H1 (cell line): ENCODE data around the gene OBSL1.

ENCODE experiments used
- BCL11A ChIP-seq, 2 experiments: IDR thresholded peaks; one replicate each; pipeline ENCODE4 v1.6.1; 2011; ENCODE audit warnings: low read depth in 2 of 2, low read length in 2 of 2, mild to moderate bottlenecking in 2 of 2
- CHD7 ChIP-seq: fragments of 300-600 bp; sonication (generic); IDR thresholded peaks from 2 replicates; pipeline ENCODE4 v1.7.1; 2012; ENCODE audit warnings: low read length, moderate library complexity, mild to moderate bottlenecking, inconsistent platforms; ENCODE audit not compliant: insufficient replicate concordance
- EP300 ChIP-seq, 2 experiments: IDR thresholded peaks; 1 replicate in 1 of 2; 2 replicates in 1 of 2; pipeline ENCODE4 v1.6.1; 2011 to 2012; ENCODE audit warnings: low read depth in 2 of 2, low read length in 2 of 2, mild to moderate bottlenecking in 2 of 2, borderline replicate concordance in 1 of 2, inconsistent platforms in 1 of 2, moderate library complexity in 1 of 2
- JUN ChIP-seq: IDR thresholded peaks from 2 replicates; pipeline ENCODE4 v1.6.1; 2011; ENCODE audit warnings: low read depth, mild to moderate bottlenecking, improper control_type of control experiment, low read length
- JUND ChIP-seq: IDR thresholded peaks from 2 replicates; pipeline ENCODE4 v1.6.1; 2011; ENCODE audit warnings: mild to moderate bottlenecking, improper control_type of control experiment, low read length
- KDM1A ChIP-seq: fragments of 200-600, 300-600 bp; sonication (generic); IDR thresholded peaks from 2 replicates; pipeline ENCODE4 v1.7.1; 2016; ENCODE audit warnings: mild to moderate bottlenecking, low read length, borderline replicate concordance
- POLR2A ChIP-seq, 2 experiments: IDR thresholded peaks; 1 replicate in 1 of 2; 2 replicates in 1 of 2; pipeline ENCODE4 v1.6.1; 2011; ENCODE audit warnings: low read depth in 2 of 2, low read length in 2 of 2, mild to moderate bottlenecking in 2 of 2; ENCODE audit errors: control extremely low read depth in 1 of 2
- POLR2AphosphoS5 ChIP-seq: IDR thresholded peaks from 2 replicates; pipeline ENCODE4 v1.6.1; 2011; ENCODE audit warnings: low read depth, low read length
- SIN3A ChIP-seq, 2 experiments: IDR thresholded peaks in 1 of 2; conservative IDR thresholded peaks in 1 of 2; 2 replicates each; pipeline ENCODE4 v1.6.1; 2011 to 2012; ENCODE audit warnings: low read length in 2 of 2, improper control_type of control experiment in 1 of 2, low read depth in 1 of 2, mild to moderate bottlenecking in 1 of 2
- TF ChIP-seq, protein P1 (sequence below), 3 experiments: IDR thresholded peaks; 1 replicate in 2 of 3; 2 replicates in 1 of 3; pipeline versions ENCODE4 v1.5.1 to v1.6.1; 2011; ENCODE audit warnings: low read length in 3 of 3, mild to moderate bottlenecking in 3 of 3, inconsistent platforms in 2 of 3, low read depth in 1 of 3, moderate library complexity in 1 of 3; ENCODE audit not compliant: insufficient read depth in 1 of 3; ENCODE audit errors: control extremely low read depth in 1 of 3
- TF ChIP-seq, protein P2 (sequence below): IDR thresholded peaks from 2 replicates; pipeline ENCODE4 v1.6.1; 2011; ENCODE audit warnings: low read depth, mild to moderate bottlenecking, low read length; ENCODE audit not compliant: insufficient read depth
- TF ChIP-seq, protein P3 (sequence below): IDR thresholded peaks from 2 replicates; pipeline ENCODE4 v1.6.1; 2012; ENCODE audit warnings: inconsistent platforms

- TF ChIP-seq, protein P1, sequence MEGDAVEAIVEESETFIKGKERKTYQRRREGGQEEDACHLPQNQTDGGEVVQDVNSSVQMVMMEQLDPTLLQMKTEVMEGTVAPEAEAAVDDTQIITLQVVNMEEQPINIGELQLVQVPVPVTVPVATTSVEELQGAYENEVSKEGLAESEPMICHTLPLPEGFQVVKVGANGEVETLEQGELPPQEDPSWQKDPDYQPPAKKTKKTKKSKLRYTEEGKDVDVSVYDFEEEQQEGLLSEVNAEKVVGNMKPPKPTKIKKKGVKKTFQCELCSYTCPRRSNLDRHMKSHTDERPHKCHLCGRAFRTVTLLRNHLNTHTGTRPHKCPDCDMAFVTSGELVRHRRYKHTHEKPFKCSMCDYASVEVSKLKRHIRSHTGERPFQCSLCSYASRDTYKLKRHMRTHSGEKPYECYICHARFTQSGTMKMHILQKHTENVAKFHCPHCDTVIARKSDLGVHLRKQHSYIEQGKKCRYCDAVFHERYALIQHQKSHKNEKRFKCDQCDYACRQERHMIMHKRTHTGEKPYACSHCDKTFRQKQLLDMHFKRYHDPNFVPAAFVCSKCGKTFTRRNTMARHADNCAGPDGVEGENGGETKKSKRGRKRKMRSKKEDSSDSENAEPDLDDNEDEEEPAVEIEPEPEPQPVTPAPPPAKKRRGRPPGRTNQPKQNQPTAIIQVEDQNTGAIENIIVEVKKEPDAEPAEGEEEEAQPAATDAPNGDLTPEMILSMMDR (IDR thresholded peaks at IDR 0.05; ENCODE audit: control extremely low read depth in 1 of 3, insufficient read depth in 1 of 3, low read depth in 1 of 3, low read length in 3 of 3), result no peak
- TF ChIP-seq CHD7, result no peak
- no peak for TF ChIP-seq JUND
- TF ChIP-seq, protein P2, sequence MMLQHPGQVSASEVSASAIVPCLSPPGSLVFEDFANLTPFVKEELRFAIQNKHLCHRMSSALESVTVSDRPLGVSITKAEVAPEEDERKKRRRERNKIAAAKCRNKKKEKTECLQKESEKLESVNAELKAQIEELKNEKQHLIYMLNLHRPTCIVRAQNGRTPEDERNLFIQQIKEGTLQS, result no peak
- TF ChIP-seq SIN3A (conservative IDR thresholded peaks at IDR 0.05 in 1 of 2, IDR thresholded peaks at IDR 0.05 in 1 of 2; ENCODE audit: low read depth in 1 of 2, low read length in 2 of 2), result no peak
- no peak for TF ChIP-seq EP300 (IDR thresholded peaks at IDR 0.05; ENCODE audit: borderline replicate concordance in 1 of 2, low read depth in 2 of 2, low read length in 2 of 2)
- no peak for TF ChIP-seq POLR2AphosphoS5
- TF ChIP-seq JUN, result no peak
- no peak for TF ChIP-seq KDM1A
- no peak for TF ChIP-seq POLR2A (IDR thresholded peaks at IDR 0.05; ENCODE audit: control extremely low read depth in 1 of 2, low read depth in 2 of 2, low read length in 2 of 2)
- TF ChIP-seq, protein P3, sequence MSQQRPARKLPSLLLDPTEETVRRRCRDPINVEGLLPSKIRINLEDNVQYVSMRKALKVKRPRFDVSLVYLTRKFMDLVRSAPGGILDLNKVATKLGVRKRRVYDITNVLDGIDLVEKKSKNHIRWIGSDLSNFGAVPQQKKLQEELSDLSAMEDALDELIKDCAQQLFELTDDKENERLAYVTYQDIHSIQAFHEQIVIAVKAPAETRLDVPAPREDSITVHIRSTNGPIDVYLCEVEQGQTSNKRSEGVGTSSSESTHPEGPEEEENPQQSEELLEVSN, result no peak
- TF ChIP-seq BCL11A (IDR thresholded peaks at IDR 0.05; ENCODE audit: low read depth in 2 of 2, low read length in 2 of 2), result no peak
Measured at GRCh38 chr2:219501849-219502248, 69.5 kb downstream of the OBSL1 start.
